RWPE1 (cell line): ENCODE measurements around the gene NCAPD3.

Source experiments
- CTCF ChIA-PET: fragments of 350-600 bp; sonication (Branson Sonifier 250); formaldehyde crosslinking; extraction: SDS; loops from one replicate; lab custom pipeline; 2021; lab: Yijun Ruan, JAX
- POLR2A ChIA-PET: fragments of 400-600 bp; formaldehyde crosslinking; extraction: SDS; loops from one replicate; lab custom pipeline; 2020; ENCODE audit warnings: antibody characterized with exemption; ENCODE audit not compliant: low non-redundant PET; lab: Yijun Ruan, JAX
- DNase-seq: peaks from one replicate; pipeline ENCODE4 v3.0.0; 2012; ENCODE audit warnings: low spot score
- H3K27ac ChIP-seq: fragments of 450-650 bp; 2 replicates; pipeline ENCODE4 v1.5.1; 2017
- CTCF ChIP-seq: fragments of 450-650 bp; conservative IDR thresholded peaks from 2 replicates; pipeline ENCODE4 v1.5.1; 2017; ENCODE audit warnings: low read depth, mild to moderate bottlenecking

NCAPD3 gene

GRCh38 chr11:134224710-134225664 lies 1.2 kb upstream of the NCAPD3 start:
- peak; percentile 12 for DNase-seq
- peak overlapping the region; percentile 86 for H3K27ac ChIP-seq
- POLR2A ChIA-PET: interaction anchor here (0.9 to 1.1 kb wide), 3 partner anchors 9 to 26 kb away, joined by 3 to 4 read pairs (median 3); no protein-coding TSS in a partner anchor
- no peak for TF ChIP-seq CTCF
- CTCF ChIA-PET: interaction anchor here (0.6 to 1.2 kb wide), 3 partner anchors 10 to 386 kb away, joined by 3 read pairs; no protein-coding TSS in a partner anchor

- ChIA-PET POLR2A (no interaction called here), CTCF (no interaction called here)
- no peak for DNase-seq
- TF ChIP-seq CTCF: no peak
- H3K27ac ChIP-seq: peak overlapping the region; percentile 86
Observed at GRCh38 chr11:134223121-134223520, 646 bp downstream of the NCAPD3 start.

- ChIA-PET CTCF (no interaction called here), POLR2A (no interaction called here)
- no peak for TF ChIP-seq CTCF
- DNase-seq: no peak
- no peak overlapping the region for H3K27ac ChIP-seq
Observed at GRCh38 chr11:134216816-134217215, 7.0 kb downstream of the NCAPD3 start.

- CTCF ChIA-PET: no interaction called here
- POLR2A ChIA-PET: no interaction called here
- no peak for DNase-seq
- TF ChIP-seq CTCF: no peak
- no peak overlapping the region for H3K27ac ChIP-seq
Observed at GRCh38 chr11:134215836-134216235, 7.9 kb downstream of the NCAPD3 start.

- ChIA-PET CTCF (interaction anchor here (0.5 to 1.1 kb wide), 4 partner anchors 12 to 148 kb away, joined by 3 to 5 read pairs (median 4); no protein-coding TSS in a partner anchor), POLR2A (no interaction called here)
- DNase-seq: no peak
- H3K27ac ChIP-seq: no peak overlapping the region
- peak; percentile 72 for TF ChIP-seq CTCF
Observed at GRCh38 chr11:134207538-134208239, 16.1 kb downstream of the NCAPD3 start.

- ChIA-PET POLR2A (no interaction called here), CTCF (no interaction called here)
- no peak for DNase-seq
- H3K27ac ChIP-seq: no peak overlapping the region
- no peak for TF ChIP-seq CTCF
Observed at GRCh38 chr11:134206185-134206584, 17.6 kb downstream of the NCAPD3 start.
